K562 (cell line): Measurements from ENCODE around the gene FBXW11.

Experiments used
- EGR1 ChIP-seq: fragments of 450-650 bp; conservative IDR thresholded peaks from 2 replicates; pipeline ENCODE4 v1.6.1; 2017; ENCODE audit warnings: mild to moderate bottlenecking
- NR3C1 ChIP-seq: sonication (generic); formaldehyde crosslinking; IDR thresholded peaks from 2 replicates; pipeline ENCODE4 v1.8.1; 2022; ENCODE audit warnings: missing genetic modification reagents
- POLR2A ChIP-seq: fragments of 450-650 bp; conservative IDR thresholded peaks from 2 replicates; pipeline ENCODE4 v1.6.1; 2016
- PRPF4 ChIP-seq: fragments of 200-400 bp; formaldehyde crosslinking; IDR thresholded peaks from one replicate; pipeline ENCODE4 v1.6.1; 2017; ENCODE audit warnings: low read length, low read depth, mild to moderate bottlenecking; ENCODE audit not compliant: insufficient read depth, poor library complexity, severe bottlenecking
- RFX1 ChIP-seq: fragments of 450-650 bp; IDR thresholded peaks from 2 replicates; pipeline ENCODE4 v1.6.1; 2016; ENCODE audit warnings: mild to moderate bottlenecking, moderate library complexity
- TCF7L2 ChIP-seq: fragments of 150-350 bp; IDR thresholded peaks from 2 replicates; pipeline ENCODE4 v1.6.1; 2016; ENCODE audit warnings: low read depth, mild to moderate bottlenecking, low read length, moderate library complexity
- TF ChIP-seq, protein P1 (sequence below): IDR thresholded peaks from 2 replicates; pipeline ENCODE4 v1.6.1; 2014; ENCODE audit warnings: antibody characterized with exemption
- TF ChIP-seq, protein P2 (sequence below): sonication (generic); formaldehyde crosslinking; IDR thresholded peaks from 2 replicates; pipeline ENCODE4 v1.8.1; 2022; ENCODE audit warnings: missing genetic modification reagents
- TF ChIP-seq, protein P3 (sequence below): sonication (generic); formaldehyde crosslinking; IDR thresholded peaks from 2 replicates; pipeline ENCODE4 v1.8.0; 2022; ENCODE audit warnings: mild to moderate bottlenecking, missing genetic modification reagents

DNA sequence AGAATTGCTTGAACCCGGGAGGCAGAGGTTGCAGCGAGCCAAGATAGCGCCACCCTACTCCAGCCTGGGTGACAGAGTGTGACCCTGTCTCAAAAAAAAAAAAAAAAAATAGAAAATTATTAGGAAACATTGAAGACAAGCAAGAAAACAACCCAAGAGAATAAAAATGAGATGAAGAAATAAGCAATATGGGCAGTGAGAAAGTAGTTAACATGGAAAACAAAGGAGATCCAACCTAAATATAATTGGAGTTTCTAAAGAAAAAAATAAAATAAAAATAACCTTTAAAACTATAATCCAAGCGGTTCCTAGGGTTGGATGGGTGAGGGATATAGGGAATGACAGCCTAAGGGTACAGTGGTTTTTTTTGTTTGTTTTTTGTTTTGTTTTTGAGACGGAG lies 71.9 kb downstream of the FBXW11 start:
- TF ChIP-seq RFX1 (no peak), NR3C1 (CRISPR knock-in tag) (no peak), TCF7L2 (no peak), EGR1 (no peak), PRPF4 (no peak), POLR2A (no peak)
- TF ChIP-seq, protein P1, sequence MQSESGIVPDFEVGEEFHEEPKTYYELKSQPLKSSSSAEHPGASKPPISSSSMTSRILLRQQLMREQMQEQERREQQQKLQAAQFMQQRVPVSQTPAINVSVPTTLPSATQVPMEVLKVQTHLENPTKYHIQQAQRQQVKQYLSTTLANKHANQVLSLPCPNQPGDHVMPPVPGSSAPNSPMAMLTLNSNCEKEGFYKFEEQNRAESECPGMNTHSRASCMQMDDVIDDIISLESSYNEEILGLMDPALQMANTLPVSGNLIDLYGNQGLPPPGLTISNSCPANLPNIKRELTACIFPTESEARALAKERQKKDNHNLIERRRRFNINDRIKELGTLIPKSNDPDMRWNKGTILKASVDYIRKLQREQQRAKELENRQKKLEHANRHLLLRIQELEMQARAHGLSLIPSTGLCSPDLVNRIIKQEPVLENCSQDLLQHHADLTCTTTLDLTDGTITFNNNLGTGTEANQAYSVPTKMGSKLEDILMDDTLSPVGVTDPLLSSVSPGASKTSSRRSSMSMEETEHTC, result no peak
- TF ChIP-seq, protein P2, sequence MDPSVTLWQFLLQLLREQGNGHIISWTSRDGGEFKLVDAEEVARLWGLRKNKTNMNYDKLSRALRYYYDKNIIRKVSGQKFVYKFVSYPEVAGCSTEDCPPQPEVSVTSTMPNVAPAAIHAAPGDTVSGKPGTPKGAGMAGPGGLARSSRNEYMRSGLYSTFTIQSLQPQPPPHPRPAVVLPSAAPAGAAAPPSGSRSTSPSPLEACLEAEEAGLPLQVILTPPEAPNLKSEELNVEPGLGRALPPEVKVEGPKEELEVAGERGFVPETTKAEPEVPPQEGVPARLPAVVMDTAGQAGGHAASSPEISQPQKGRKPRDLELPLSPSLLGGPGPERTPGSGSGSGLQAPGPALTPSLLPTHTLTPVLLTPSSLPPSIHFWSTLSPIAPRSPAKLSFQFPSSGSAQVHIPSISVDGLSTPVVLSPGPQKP (CRISPR knock-in tag), result no peak
- TF ChIP-seq, protein P3, sequence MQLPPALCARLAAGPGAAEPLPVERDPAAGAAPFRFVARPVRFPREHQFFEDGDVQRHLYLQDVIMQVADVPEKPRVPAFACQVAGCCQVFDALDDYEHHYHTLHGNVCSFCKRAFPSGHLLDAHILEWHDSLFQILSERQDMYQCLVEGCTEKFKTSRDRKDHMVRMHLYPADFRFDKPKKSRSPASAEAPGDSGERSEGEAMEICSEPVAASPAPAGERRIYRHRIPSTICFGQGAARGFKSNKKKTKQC (CRISPR knock-in tag), result no peak
